PC-9 (cell line): Measurements from ENCODE around the gene TRAF2.

Experiments
- CTCF ChIP-seq: fragments of 200-600 bp; sonication (generic); conservative IDR thresholded peaks from 2 replicates; pipeline ENCODE4 v1.6.1; 2017; ENCODE audit warnings: mixed run types, antibody characterized with exemption, mild to moderate bottlenecking, moderate library complexity
- EZH2 ChIP-seq: fragments of 200-600 bp; sonication (generic); IDR thresholded peaks from 2 replicates; pipeline ENCODE4 v1.8.0; 2017; ENCODE audit warnings: antibody characterized with exemption, low read depth

DNA sequence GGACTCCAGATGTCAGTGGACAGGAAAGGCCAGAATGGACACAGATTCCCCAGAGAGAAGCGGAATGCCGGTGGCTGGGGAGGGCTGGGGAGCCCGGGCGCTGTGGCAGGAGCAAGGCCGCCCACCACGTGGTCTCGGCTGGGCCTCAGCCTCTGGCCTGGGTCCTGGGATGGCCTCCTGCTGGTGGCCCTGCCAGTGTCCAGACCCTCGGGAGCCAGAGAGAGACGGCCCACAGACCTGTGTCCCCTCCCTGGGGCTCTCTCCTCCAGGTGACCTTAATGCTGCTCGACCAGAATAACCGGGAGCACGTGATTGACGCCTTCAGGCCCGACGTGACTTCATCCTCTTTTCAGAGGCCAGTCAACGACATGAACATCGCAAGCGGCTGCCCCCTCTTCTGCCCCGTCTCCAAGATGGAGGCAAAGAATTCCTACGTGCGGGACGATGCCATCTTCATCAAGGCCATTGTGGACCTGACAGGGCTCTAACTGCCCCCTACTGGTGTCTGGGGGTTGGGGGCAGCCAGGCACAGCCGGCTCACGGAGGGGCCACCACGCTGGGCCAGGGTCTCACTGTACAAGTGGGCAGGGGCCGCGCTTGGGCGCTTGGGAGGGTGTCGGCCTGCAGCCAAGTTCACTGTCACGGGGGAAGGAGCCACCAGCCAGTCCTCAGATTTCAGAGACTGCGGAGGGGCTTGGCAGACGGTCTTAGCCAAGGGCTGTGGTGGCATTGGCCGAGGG, 39.3 kb downstream of the TRAF2 start:
- TF ChIP-seq CTCF: no peak
- no peak for TF ChIP-seq EZH2
